Central memory CD4-positive, alpha-beta T cell (primary cell): ENCODE measurements around the gene TTLL8.

Experiments used
- DNase-seq: peaks from one replicate; pipeline ENCODE4 v3.0.0; 2022

Gene TTLL8

GRCh38 chr22:50082961-50083461 is 24.9 kb upstream of the TTLL8 start:
- DNase-seq, result no peak

- no peak for DNase-seq
Measured at GRCh38 chr22:50082197-50082715, 24.2 kb upstream of the TTLL8 start.

- DNase-seq, result no peak
Measured at GRCh38 chr22:50081426-50082196, 23.5 kb upstream of the TTLL8 start.

- DNase-seq, result no peak
Measured at GRCh38 chr22:50080077-50080465, 22.0 kb upstream of the TTLL8 start.

GRCh38 chr22:50078761-50079160 is 20.7 kb upstream of the TTLL8 start:
- no peak for DNase-seq

GRCh38 chr22:50078246-50078645 is 20.1 kb upstream of the TTLL8 start:
- no peak for DNase-seq

GRCh38 chr22:50076646-50077535 is 18.8 kb upstream of the TTLL8 start:
- no peak for DNase-seq

- no peak for DNase-seq
Measured at GRCh38 chr22:50074551-50075530, 16.7 kb upstream of the TTLL8 start.

GRCh38 chr22:50074056-50074455 is 16.0 kb upstream of the TTLL8 start:
- no peak for DNase-seq

- DNase-seq, result no peak
Measured at GRCh38 chr22:50072714-50073538, 14.8 kb upstream of the TTLL8 start.

GRCh38 chr22:50072167-50072555 is 14.1 kb upstream of the TTLL8 start:
- no peak for DNase-seq

GRCh38 chr22:50071432-50072166 is 13.5 kb upstream of the TTLL8 start:
- no peak for DNase-seq

GRCh38 chr22:50070366-50070765 is 12.3 kb upstream of the TTLL8 start:
- DNase-seq, result no peak

- no peak for DNase-seq
Measured at GRCh38 chr22:50068096-50068495, 10.0 kb upstream of the TTLL8 start.

GRCh38 chr22:50067244-50067643 is 9.1 kb upstream of the TTLL8 start:
- no peak for DNase-seq

GRCh38 chr22:50064453-50064852 is 6.4 kb upstream of the TTLL8 start:
- DNase-seq, result no peak

GRCh38 chr22:50063589-50064393 is 5.7 kb upstream of the TTLL8 start:
- no peak for DNase-seq

- DNase-seq, result no peak
Measured at GRCh38 chr22:50062509-50063135, 4.5 kb upstream of the TTLL8 start.

GRCh38 chr22:50061824-50062355 is 3.8 kb upstream of the TTLL8 start:
- DNase-seq, result no peak
